ENCODE measurements around the gene CPEB1.
"Not testable (repeated sequence)": the region's sequence is repeated elsewhere in the genome, so short reads cannot be mapped to it uniquely, and the experiment has no call there.

DNA sequence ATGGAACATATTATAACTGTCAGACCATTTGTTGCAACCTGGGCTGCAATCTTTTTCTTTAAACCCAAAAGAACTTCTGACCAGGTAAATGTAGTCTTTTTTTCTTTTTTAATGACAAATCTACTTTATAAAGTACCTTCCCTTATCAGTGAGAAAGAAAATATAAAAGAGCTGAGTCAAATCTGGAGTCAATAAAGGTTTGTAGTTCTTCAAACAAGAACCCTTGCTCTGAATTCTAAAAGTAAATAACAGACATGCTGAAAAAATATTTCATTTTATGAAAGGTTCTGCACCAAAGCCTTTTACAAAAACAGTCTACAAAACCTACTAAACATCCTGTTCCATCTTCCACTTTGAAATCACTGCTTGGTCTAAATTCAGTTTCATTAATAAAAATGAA lies 149.2 kb downstream of the CPEB1 start:
- not testable (repeated sequence) for TF ChIP-seq CTCF, POLR2A, EP300, POLR2AphosphoS5 (IDR thresholded peaks at IDR 0.05)

Measured in suprapubic skin (tissue), 4 donors.